Muscle layer of duodenum (tissue), 2 donors: ENCODE results near the gene MCTS1.
"Not testable (repeated sequence)": the region's sequence is repeated elsewhere in the genome, so short reads cannot be mapped to it uniquely, and the experiment has no call there.

Experiments
- H3K27ac ChIP-seq: one replicate; pipeline ENCODE4 v1.7.0; 2013; ENCODE audit warnings: mild to moderate bottlenecking, low read length
- H3K27me3 ChIP-seq: one replicate; pipeline ENCODE4 v1.7.0; 2013; ENCODE audit warnings: low read depth, mild to moderate bottlenecking, control low read depth, low read length
- H3K36me3 ChIP-seq, 2 donors: one replicate each; pipeline ENCODE4 v1.7.0; 2013; ENCODE audit warnings: low read length in 2 of 2, control low read depth in 1 of 2, mild to moderate bottlenecking in 1 of 2; ENCODE audit not compliant: insufficient read depth in 2 of 2, control insufficient read depth in 1 of 2
- H3K4me1 ChIP-seq, 2 donors: one replicate each; pipeline ENCODE4 v1.7.0; 2013; ENCODE audit warnings: low read length in 2 of 2, mild to moderate bottlenecking in 2 of 2, control low read depth in 1 of 2, moderate library complexity in 1 of 2; ENCODE audit not compliant: insufficient read depth in 2 of 2, control insufficient read depth in 1 of 2
- H3K4me3 ChIP-seq, 2 donors: one replicate each; pipeline ENCODE4 v1.7.0; 2013; ENCODE audit warnings: low read length in 2 of 2, low read depth in 1 of 2, mild to moderate bottlenecking in 1 of 2
- H3K9me3 ChIP-seq, 2 donors: one replicate each; pipeline ENCODE4 v1.7.0; 2013; ENCODE audit warnings: low read length in 2 of 2, control low read depth in 1 of 2, mild to moderate bottlenecking in 1 of 2; ENCODE audit not compliant: control insufficient read depth in 1 of 2
- donor health status: healthy.

Gene MCTS1

DNA sequence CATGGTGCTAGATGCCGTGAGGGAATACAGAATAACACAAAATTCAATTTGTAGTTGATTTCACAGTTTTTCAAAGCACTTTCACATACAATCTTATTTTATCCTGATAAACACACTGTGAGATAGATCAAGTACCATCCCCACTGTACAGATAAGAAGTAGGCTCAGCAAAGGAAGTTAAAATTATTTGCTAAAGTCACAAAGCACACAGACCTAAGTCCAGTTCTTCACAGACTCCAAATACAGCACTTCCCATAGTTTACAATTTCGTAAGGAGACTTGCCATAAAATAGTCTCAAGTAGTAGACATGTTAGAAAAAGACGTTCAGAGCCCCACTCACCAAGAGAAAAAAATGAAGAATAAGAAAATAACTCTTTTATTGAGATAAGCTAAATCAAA is 35.3 kb upstream of the MCTS1 start:
- H3K4me3 ChIP-seq = no peak overlapping the region
- H3K36me3 ChIP-seq = no peaks in the 10 kb centered on the region
- H3K27me3 ChIP-seq = no peaks in the 10 kb centered on the region
- H3K27ac ChIP-seq = no peak overlapping the region
- H3K9me3 ChIP-seq = no peaks in the 10 kb centered on the region
- H3K4me1 ChIP-seq = no peaks in the 10 kb centered on the region

DNA sequence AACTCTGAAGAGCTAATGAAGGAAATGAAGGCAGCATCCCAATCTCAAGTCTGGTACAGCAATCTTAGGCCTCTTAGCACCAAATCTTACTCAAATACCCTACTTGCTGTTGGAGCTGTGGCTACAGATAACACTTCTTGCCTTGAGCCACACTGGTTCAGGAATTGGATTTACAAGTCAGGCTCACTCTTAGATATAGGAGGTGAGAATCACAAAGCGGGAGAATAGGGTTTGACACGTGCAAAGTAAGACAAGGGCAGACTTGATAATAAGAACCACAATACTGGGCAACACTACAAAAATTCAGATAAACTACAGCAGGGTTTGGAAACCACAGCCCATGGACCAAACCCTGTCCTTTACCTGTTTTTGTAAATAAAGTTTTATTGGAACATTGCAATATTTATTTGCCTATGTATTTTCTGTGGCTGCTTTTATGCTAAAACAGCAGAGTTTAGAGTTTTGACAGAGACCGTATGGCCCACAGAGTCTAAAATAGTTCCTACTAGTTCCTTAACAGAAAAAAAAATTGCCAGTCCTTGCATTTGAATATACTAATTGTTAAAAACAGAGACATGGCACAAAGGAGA is 33.8 kb upstream of the MCTS1 start:
- no peaks in the 10 kb centered on the region for H3K36me3 ChIP-seq
- no peaks in the 10 kb centered on the region for H3K4me1 ChIP-seq
- no peak overlapping the region for H3K27ac ChIP-seq
- no peaks in the 10 kb centered on the region for H3K9me3 ChIP-seq
- H3K4me3 ChIP-seq = no peak overlapping the region
- H3K27me3 ChIP-seq = no peaks in the 10 kb centered on the region

DNA sequence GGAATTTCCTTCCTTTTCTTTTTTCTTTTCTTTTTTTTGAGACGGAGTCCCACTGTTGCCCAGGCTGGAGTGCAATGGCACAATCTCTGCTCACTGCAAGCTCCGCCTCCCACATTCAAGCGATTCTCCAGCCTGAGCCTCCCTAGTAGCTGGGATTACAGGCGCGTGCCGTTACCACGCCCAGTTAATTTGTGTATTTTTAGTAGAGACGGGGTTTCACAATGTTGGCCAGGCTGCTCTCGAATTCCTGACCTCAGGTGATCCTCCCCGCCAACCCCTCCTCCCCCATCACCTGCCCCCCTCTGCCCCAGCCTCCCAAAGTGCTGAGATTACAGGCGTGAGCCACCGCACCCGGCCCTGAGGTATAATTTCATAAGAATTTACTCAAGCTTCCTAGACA is 30.1 kb upstream of the MCTS1 start:
- H3K4me1 ChIP-seq, H3K27ac ChIP-seq: not testable (repeated sequence)

DNA sequence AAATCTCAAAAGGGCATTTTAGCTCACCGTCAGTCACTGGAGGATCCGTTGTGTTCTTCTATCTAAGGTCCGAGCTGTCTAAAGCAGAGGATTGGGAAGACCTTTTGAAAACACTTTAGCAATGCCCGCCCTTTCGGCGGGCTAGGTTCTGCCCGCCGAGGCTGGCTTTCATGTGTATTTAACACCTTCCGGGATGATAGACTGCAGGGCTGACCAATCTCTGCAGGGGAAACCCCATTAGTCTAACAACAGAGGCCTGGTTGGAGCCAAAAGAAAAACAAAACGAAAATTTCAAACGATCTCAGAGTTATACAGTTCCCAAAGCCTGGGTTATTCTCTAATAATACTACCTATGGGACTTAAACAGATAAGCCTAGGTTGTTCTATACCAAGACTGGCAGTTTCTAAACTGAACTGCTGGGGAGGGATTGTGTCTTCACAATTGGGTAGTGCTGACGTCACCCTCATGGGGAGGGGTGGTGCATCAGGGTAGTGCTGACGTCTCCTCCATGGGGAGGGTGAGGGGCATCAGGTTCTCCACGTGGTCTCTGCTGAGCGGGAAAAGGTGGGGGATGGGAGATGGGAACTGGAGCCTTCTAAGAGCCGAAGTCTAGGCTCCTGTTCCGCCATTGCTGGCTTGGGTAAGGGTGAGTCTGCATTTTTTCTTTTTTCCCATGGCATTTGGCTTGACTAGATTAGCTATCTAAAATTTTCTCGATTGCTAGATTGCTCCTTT is 28.4 kb upstream of the MCTS1 start:
- no peak overlapping the region for H3K27ac ChIP-seq
- H3K9me3 ChIP-seq = no peaks in the 10 kb centered on the region
- no peak overlapping the region for H3K4me3 ChIP-seq
- no peaks in the 10 kb centered on the region for H3K27me3 ChIP-seq
- H3K4me1 ChIP-seq = no peaks in the 10 kb centered on the region
- no peaks in the 10 kb centered on the region for H3K36me3 ChIP-seq

More for the DNA sequence above, 30.1 kb upstream of the MCTS1 start:
- H3K4me3 ChIP-seq, H3K36me3 ChIP-seq, H3K9me3 ChIP-seq, H3K27me3 ChIP-seq: not testable (repeated sequence)

GRCh38 chrX:120585702-120586101 is 18.2 kb upstream of the MCTS1 start:
- Histone ChIP-seq H3K4me3 (no peak overlapping the region), H3K27me3 (no peaks in the 10 kb centered on the region), H3K36me3 (no peaks in the 10 kb centered on the region), H3K4me1 (no peaks in the 10 kb centered on the region), H3K9me3 (no peaks in the 10 kb centered on the region), H3K27ac (no peak overlapping the region)

GRCh38 chrX:120604361-120604782 is 471 bp downstream of the MCTS1 start:
- Histone ChIP-seq H3K27me3 (no peaks in the 10 kb centered on the region), H3K4me3 (peak overlapping the region; percentile 57 to 91), H3K9me3 (no peaks in the 10 kb centered on the region), H3K4me1 (peaks cover 0 to 7% of the 10 kb centered on the region in 2 donors), H3K27ac (peak overlapping the region; percentile 97), H3K36me3 (peaks cover 0 to 12% of the 10 kb centered on the region in 2 donors)

- Histone ChIP-seq H3K36me3 (peaks cover 4 to 17% of the 10 kb centered on the region in 2 donors), H3K9me3 (no peaks in the 10 kb centered on the region), H3K27ac (no peak overlapping the region), H3K27me3 (no peaks in the 10 kb centered on the region), H3K4me1 (no peaks in the 10 kb centered on the region), H3K4me3 (no peak overlapping the region)
These were observed 8.2 kb downstream of the MCTS1 start for GRCh38 chrX:120612086-120612485.

DNA sequence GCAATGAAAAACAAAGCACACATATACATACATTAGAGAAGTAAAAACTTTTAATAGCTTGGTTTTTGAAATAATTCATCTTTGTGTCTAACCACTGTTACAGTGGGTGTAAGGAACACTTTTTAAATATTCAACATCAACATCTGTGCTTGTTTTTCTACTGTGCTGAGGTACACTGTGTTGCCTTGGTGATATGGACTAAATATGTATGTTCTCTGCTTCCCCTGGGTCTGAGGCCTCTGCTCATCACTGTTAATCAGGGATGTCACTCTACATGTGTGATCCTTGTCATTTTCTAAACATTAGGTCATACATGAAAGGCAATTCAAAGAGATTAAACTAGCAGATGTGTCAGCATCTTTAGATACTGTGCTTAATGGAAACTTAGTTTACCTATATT is 10.9 kb downstream of the MCTS1 start:
- no peaks in the 10 kb centered on the region for H3K9me3 ChIP-seq
- no peaks in the 10 kb centered on the region for H3K4me1 ChIP-seq
- H3K27ac ChIP-seq = no peak overlapping the region
- no peak overlapping the region for H3K4me3 ChIP-seq
- H3K27me3 ChIP-seq = no peaks in the 10 kb centered on the region
- H3K36me3 ChIP-seq = peaks cover 4 to 5% of the 10 kb centered on the region in 2 donors

- Histone ChIP-seq H3K27ac (no peak overlapping the region), H3K27me3 (no peaks in the 10 kb centered on the region), H3K4me3 (no peak overlapping the region), H3K4me1 (no peaks in the 10 kb centered on the region), H3K9me3 (no peaks in the 10 kb centered on the region), H3K36me3 (peaks cover 4 to 5% of the 10 kb centered on the region in 2 donors)
These were observed 14.2 kb downstream of the MCTS1 start for GRCh38 chrX:120617996-120618630.

DNA sequence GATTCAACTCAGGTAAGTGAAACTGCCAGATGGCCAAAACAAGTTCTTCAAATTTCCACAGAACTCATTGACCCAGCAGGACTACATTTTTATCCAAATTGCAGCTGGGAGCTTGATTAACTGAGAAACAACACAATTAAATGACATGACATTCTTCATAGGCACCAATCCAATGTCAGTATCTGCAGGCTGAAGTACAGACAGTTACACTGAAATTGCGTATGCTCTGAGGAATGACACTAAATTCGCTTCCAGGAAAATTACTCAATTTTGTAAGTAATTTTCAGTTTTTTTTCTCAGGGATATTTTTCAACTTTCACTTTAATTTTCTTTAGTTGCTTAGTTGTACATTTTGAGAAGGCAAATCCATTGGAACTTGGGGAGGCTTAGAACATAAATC is 21.5 kb downstream of the MCTS1 start:
- Histone ChIP-seq H3K4me3 (no peak overlapping the region), H3K36me3 (no peaks in the 10 kb centered on the region), H3K27ac (no peak overlapping the region), H3K4me1 (no peaks in the 10 kb centered on the region), H3K27me3 (no peaks in the 10 kb centered on the region), H3K9me3 (no peaks in the 10 kb centered on the region)

DNA sequence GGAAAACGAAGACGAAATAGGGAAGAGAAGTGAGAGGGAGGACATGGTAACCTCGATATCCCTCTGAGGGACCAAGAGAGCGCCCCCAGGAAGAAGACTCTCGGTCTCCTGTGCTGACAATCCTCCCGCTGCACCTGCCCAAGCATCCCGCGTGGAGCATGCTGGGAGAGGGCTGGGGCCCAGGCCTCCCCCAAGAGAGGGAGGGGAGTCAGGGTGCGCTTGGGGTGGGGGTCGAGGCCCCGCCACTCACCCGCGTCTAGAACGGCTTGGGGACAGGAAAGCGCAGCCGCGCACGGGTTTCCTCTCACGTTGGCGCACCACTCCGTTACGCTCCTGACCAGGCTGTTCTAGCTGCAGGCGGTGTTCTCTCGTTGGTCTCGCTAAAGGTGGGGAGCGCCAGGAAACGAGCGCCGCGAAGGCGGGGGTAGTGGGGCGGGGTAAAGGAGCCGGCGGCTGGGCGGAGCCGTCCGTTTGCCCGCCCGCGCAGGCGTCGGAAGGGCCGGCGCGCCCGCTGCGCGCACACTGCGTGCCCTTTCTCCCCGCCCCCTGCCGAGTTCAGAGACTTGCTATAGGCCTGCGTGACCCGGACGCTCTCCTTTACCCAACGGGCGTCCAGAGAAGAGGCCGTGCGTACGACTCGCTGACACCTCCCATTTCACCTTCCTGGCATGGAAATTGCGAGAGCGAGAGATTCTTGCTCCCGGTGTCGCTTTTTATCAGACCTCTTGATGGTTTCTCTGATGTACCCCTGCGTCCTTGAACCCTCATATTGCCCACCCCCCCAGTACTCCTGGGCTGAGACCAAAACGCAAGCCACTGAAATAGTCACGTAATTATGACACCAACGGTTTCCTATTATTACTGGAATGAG is 26.0 kb downstream of the MCTS1 start, which contains the start of gene C1GALT1C1:
TSS of gene C1GALT1C1 (minus strand) at position 388 of the 871 bp plus-strand sequence. CDS start 2,888 bp downstream, outside the sequence.
- Histone ChIP-seq H3K27me3 (no peaks in the 10 kb centered on the region), H3K27ac (peak within 1 kb of the TSS; percentile 84), H3K9me3 (no peaks in the 10 kb centered on the region), H3K36me3 (no peaks in the 10 kb centered on the region), H3K4me3 (peak within 1 kb of the TSS; percentile 70 to 86), H3K4me1 (no peaks in the 10 kb centered on the region)
